Immature natural killer cell (primary cell): ENCODE measurements around the gene BCR. TPM values are rescaled to one million over a fixed set of nuclear protein-coding genes. Genes with fewer than 3 reads are reported as not detected.
"Not testable (repeated sequence)": the region's sequence is repeated elsewhere in the genome, so short reads cannot be mapped to it uniquely, and the experiment has no call there.

Source experiments
- DNase-seq, 3 donors: peaks; one replicate each; pipeline ENCODE4 v3.0.0; 2022; ENCODE audit warnings: mixed read lengths in 1 of 3
- H3K27ac Mint-ChIP-seq, 6 donors: one replicate each; pipeline ENCODE4 v1.8.0; 2020; ENCODE audit warnings: mixed read lengths in 6 of 6, mild to moderate bottlenecking in 5 of 6, inconsistent platforms in 4 of 6, moderate library complexity in 3 of 6
- H3K27me3 Mint-ChIP-seq, 3 donors: one replicate each; pipeline ENCODE4 v1.8.0; 2020 to 2021; ENCODE audit warnings: low read depth in 3 of 3, mild to moderate bottlenecking in 3 of 3, mixed read lengths in 3 of 3, moderate library complexity in 3 of 3, inconsistent platforms in 1 of 3
- H3K36me3 Mint-ChIP-seq, 3 donors: one replicate each; pipeline ENCODE4 v1.8.0; 2020; ENCODE audit warnings: mixed read lengths in 3 of 3, inconsistent platforms in 2 of 3, mild to moderate bottlenecking in 2 of 3
- H3K4me1 Mint-ChIP-seq, 2 donors: one replicate each; pipeline ENCODE4 v1.8.0; 2020; ENCODE audit warnings: inconsistent platforms in 2 of 2, mild to moderate bottlenecking in 2 of 2, mixed read lengths in 2 of 2, moderate library complexity in 1 of 2
- H3K4me3 Mint-ChIP-seq, 5 donors: one replicate each; pipeline ENCODE4 v1.8.0; 2020; ENCODE audit warnings: mild to moderate bottlenecking in 5 of 5, mixed read lengths in 5 of 5, inconsistent platforms in 3 of 5, moderate library complexity in 3 of 5
- H3K9me3 Mint-ChIP-seq, 6 donors: one replicate each; pipeline ENCODE4 v1.8.0; 2020; ENCODE audit warnings: mild to moderate bottlenecking in 6 of 6, mixed read lengths in 6 of 6, inconsistent platforms in 4 of 6, moderate library complexity in 3 of 6
- polyA plus RNA-seq, 3 donors: library from polyadenylated mRNA; unstranded; fragments of 300-500 nt; fragmentation: Illumina TruSeq; gene quantifications; one replicate each; pipeline ENCODE4 v1.2.3, GENCODE V29; 2021

BCR gene
- 10 to 100 TPM in 1 of 3 donors, 1 to 10 TPM in 2; 4.1 to 12.5 (median 5.6) TPM for polyA plus RNA-seq

DNA sequence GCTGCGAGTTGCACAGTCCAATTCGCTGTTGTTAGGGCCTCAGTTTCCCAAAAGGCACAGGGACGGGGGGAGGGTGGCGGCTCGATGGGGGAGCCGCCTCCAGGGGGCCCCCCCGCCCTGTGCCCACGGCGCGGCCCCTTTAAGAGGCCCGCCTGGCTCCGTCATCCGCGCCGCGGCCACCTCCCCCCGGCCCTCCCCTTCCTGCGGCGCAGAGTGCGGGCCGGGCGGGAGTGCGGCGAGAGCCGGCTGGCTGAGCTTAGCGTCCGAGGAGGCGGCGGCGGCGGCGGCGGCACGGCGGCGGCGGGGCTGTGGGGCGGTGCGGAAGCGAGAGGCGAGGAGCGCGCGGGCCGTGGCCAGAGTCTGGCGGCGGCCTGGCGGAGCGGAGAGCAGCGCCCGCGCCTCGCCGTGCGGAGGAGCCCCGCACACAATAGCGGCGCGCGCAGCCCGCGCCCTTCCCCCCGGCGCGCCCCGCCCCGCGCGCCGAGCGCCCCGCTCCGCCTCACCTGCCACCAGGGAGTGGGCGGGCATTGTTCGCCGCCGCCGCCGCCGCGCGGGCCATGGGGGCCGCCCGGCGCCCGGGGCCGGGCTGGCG, at the start of gene BCR:
TSS of gene BCR (plus strand) at position 209 of the 592 bp plus-strand sequence. CDS start 452 bp downstream, outside the sequence.
- H3K27me3 Mint-ChIP-seq, result peaks cover 9 to 25% (median 12%) of the 10 kb centered on the region in 3 donors
- H3K9me3 Mint-ChIP-seq, result peaks cover 0 to 16% (median 11%) of the 10 kb centered on the region in 6 donors
- peak within 1 kb of the TSS; percentile 95 to 97 (median 97) for H3K4me3 Mint-ChIP-seq
- H3K4me1 Mint-ChIP-seq, result peaks cover 53 to 54% of the 10 kb centered on the region in 2 donors
- peak; percentile 72 to 79 (median 79) for DNase-seq
- peaks cover 6 to 17% (median 9%) of the 10 kb centered on the region in 3 donors for H3K36me3 Mint-ChIP-seq
- H3K27ac Mint-ChIP-seq, result peak within 1 kb of the TSS; percentile 80 to 96 (median 92)

GRCh38 chr22:23130697-23131096, 49.6 kb upstream of the BCR start:
- no peaks in the 10 kb centered on the region for H3K9me3 Mint-ChIP-seq
- H3K4me3 Mint-ChIP-seq, result no peak overlapping the region
- H3K27ac Mint-ChIP-seq, result peak overlapping the region in 3 of 6 donors; percentile 42 to 62 (median 58)
- H3K36me3 Mint-ChIP-seq, result no peaks in the 10 kb centered on the region
- H3K4me1 Mint-ChIP-seq, result peaks cover 28 to 30% of the 10 kb centered on the region in 2 donors
- DNase-seq, result no peak
- peaks cover 0 to 6% (median 0%) of the 10 kb centered on the region in 3 donors for H3K27me3 Mint-ChIP-seq

DNA sequence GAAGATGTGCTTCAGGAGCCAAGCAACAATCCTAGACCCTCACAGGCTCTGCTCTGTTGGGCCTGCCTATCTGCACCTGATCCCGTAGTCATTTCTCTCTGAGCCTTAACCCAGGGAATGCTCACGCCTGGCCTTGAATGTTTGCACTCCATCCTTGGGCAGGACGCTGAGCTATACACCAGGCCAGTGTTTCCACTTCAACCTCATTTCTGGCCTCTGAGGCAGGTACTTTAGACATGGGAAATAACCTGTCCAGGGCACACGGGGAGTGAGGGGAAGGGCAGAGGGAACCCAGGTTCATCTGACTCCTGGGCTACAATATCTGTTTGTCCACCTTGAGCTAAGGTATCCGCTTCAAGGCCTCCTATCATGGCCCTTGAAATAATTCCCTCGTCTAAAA, 48.4 kb upstream of the BCR start:
- peaks cover 40 to 42% of the 10 kb centered on the region in 2 donors for H3K4me1 Mint-ChIP-seq
- H3K9me3 Mint-ChIP-seq, result no peaks in the 10 kb centered on the region
- DNase-seq, result no peak
- H3K36me3 Mint-ChIP-seq, result no peaks in the 10 kb centered on the region
- no peak overlapping the region for H3K4me3 Mint-ChIP-seq
- H3K27ac Mint-ChIP-seq, result peak overlapping the region in 1 of 6 donors; percentile 17
- H3K27me3 Mint-ChIP-seq, result peaks cover 0 to 6% (median under 1%) of the 10 kb centered on the region in 3 donors

- H3K4me1 Mint-ChIP-seq, result peaks cover 46 to 48% of the 10 kb centered on the region in 2 donors
- no peak for DNase-seq
- peak overlapping the region in 3 of 6 donors; percentile 17 to 65 (median 40) for H3K27ac Mint-ChIP-seq
These were observed 47.8 kb upstream of the BCR start for GRCh38 chr22:23132376-23133091.

GRCh38 chr22:23133922-23134321, 46.4 kb upstream of the BCR start:
- Mint-ChIP-seq H3K27ac (peak overlapping the region; percentile 29 to 91 (median 70)), H3K27me3 (peaks cover 10 to 13% (median 13%) of the 10 kb centered on the region in 3 donors), H3K4me3 (peak overlapping the region in 1 of 5 donors; percentile 60), H3K4me1 (peaks cover 54 to 56% of the 10 kb centered on the region in 2 donors), H3K36me3 (no peaks in the 10 kb centered on the region), H3K9me3 (no peaks in the 10 kb centered on the region)
- no peak for DNase-seq

More at GRCh38 chr22:23132376-23133091, 47.8 kb upstream of the BCR start:
- Mint-ChIP-seq H3K4me3 (no peak overlapping the region), H3K36me3 (no peaks in the 10 kb centered on the region), H3K9me3 (no peaks in the 10 kb centered on the region), H3K27me3 (peaks cover under 1 to 7% (median 2%) of the 10 kb centered on the region in 3 donors)

DNA sequence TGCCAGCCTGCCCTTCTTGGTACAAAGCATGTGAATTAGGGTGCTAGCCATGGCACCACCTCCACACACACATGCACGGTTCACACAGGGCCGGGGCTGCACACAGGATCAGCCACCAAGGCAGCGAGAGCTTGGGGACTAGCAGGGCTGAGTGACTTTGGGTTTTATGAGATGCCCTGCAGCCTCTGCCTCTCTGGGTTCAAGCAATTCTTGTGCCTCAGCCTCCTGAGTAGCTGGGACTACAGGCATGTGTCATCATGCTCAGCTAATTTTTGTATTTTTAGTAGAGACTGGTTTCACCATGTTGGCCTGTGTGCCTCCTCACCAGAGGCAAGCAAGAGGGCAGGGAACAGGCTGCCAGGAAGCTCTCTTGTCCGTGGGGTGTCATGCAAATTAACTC, 43.3 kb upstream of the BCR start:
- H3K4me3 Mint-ChIP-seq, result peak overlapping the region; percentile 82 to 86 (median 83)
- H3K9me3 Mint-ChIP-seq, H3K36me3 Mint-ChIP-seq: not testable (repeated sequence)
- peaks cover 16 to 24% (median 24%) of the 10 kb centered on the region in 3 donors for H3K27me3 Mint-ChIP-seq
- peak overlapping the region; percentile 98 to 100 (median 99) for H3K27ac Mint-ChIP-seq
- peaks cover 81 to 85% of the 10 kb centered on the region in 2 donors for H3K4me1 Mint-ChIP-seq
- DNase-seq, result peak in 2 of 3 donors; percentile 21

DNA sequence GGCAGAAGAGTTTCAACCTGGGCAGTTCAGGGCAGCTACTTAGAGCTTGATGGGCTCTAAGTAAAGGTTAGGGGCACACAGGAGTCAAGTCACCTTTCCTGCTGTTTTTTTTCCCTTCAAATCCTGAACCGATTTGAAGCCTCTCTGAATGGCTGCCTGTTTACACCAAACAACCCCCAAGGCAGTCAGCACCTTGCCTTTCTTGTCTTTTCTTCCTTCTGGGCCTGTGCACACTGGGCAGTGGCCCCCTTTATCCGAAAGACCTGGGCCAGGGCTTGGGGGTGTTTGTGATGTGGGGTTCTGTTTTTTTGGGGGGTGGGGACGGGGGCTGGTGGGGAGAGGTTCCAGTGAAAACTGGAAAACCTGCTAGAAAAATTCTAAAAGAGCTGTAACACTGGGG, 42.8 kb upstream of the BCR start:
- peaks cover 86 to 90% of the 10 kb centered on the region in 2 donors for H3K4me1 Mint-ChIP-seq
- no peaks in the 10 kb centered on the region for H3K36me3 Mint-ChIP-seq
- no peak for DNase-seq
- H3K27ac Mint-ChIP-seq, result peak overlapping the region; percentile 98 to 100 (median 99)
- H3K9me3 Mint-ChIP-seq, result no peaks in the 10 kb centered on the region
- peaks cover 16 to 28% (median 27%) of the 10 kb centered on the region in 3 donors for H3K27me3 Mint-ChIP-seq
- peak overlapping the region; percentile 82 to 86 (median 83) for H3K4me3 Mint-ChIP-seq

DNA sequence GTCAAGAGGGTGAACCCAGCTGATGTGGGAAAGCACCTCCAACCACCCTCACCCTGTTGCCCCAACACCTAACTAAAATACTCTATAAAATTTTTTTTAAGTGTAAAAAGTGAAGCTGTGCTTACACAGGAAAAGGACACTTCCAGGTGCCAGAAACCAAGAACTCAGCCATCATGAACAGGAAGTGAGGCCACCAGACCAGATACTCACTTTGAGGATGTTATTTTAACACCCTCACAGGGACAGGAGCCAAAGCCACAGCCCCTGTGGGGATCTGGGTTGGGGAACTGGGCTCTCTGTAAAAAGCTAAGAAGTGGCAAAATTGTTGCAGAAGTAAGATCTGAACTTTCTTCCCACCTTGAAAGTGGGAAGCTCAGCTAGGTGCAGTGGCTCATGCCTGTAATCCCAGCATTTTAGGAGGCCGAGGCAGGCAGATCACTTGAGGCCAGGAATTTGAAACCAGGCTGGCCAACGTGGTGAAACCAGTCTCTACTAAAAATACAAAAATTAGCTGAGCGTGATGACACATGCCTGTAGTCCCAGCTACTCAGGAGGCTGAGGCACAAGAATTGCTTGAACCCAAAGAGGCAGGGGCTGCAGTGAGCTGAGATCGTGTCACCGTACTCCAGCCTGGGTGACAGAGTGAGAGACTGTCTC, 42.3 kb upstream of the BCR start:
- DNase-seq, result peak; percentile 92
- Mint-ChIP-seq H3K27me3 (peaks cover 16 to 30% (median 27%) of the 10 kb centered on the region in 3 donors), H3K9me3 (no peaks in the 10 kb centered on the region), H3K4me1 (peaks cover 89 to 95% of the 10 kb centered on the region in 2 donors), H3K36me3 (no peaks in the 10 kb centered on the region), H3K27ac (peak overlapping the region; percentile 98 to 100 (median 99)), H3K4me3 (peak overlapping the region; percentile 82 to 86 (median 83))

- Mint-ChIP-seq H3K27ac (peak overlapping the region; percentile 98 to 100 (median 99)), H3K27me3 (peaks cover 15 to 32% (median 30%) of the 10 kb centered on the region in 3 donors), H3K4me1 (peaks cover 91 to 96% of the 10 kb centered on the region in 2 donors), H3K9me3 (no peaks in the 10 kb centered on the region), H3K36me3 (no peaks in the 10 kb centered on the region), H3K4me3 (peak overlapping the region; percentile 82 to 86 (median 83))
- DNase-seq, result no peak
These were observed 41.5 kb upstream of the BCR start for GRCh38 chr22:23138584-23139435.

DNA sequence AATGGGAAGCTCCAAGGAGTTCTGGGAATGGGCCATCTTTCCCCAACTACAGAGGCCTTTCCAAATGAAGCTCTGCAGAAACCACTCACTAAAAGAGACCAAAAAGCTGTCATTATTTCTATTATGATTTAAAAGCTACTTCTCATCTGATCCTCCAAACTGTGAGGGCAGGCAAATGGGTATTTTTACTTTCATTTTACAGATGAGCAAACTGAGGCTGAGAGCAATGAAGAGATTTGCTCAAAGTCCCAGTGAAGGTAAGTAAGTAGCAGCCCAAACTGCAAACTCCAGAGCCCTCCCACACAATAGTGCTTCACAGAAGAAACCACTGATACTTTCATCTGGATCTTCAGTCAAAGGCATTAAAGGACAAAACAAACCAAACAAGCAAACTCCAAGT, 39.9 kb upstream of the BCR start:
- Mint-ChIP-seq H3K4me1 (peaks cover 94 to 100% of the 10 kb centered on the region in 2 donors), H3K36me3 (no peaks in the 10 kb centered on the region), H3K27ac (peak overlapping the region; percentile 57 to 99 (median 92)), H3K9me3 (no peaks in the 10 kb centered on the region), H3K4me3 (peak overlapping the region in 2 of 5 donors; percentile 36 to 41), H3K27me3 (peaks cover 19 to 40% (median 38%) of the 10 kb centered on the region in 3 donors)
- no peak for DNase-seq

DNA sequence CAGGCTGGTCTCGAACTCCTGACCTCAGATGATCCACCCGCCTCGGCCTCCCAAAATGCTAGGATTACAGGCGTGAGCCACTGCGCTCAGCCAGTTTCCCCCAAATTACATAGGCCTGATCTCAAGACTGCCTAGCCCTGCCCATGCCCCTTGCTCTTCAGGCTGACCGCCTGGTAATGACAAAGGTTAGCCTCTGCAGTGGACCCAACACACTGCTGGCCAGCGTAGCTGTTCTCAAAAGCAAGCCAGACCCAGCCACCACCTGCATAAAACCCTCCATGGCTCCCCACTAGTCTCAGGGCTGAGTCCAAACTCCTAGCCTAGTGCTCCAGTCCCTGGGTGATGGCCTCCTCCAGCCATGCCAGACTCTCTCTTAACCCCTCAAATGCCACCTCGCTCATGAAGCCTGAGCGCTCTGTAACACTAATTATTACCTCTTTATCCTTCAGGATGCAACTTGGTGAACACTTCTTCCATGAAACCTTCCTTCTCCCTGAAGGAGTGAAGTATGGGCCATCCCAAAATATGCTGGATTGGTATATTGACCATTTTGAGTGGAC, 37.7 kb upstream of the BCR start:
- H3K9me3 Mint-ChIP-seq, result no peaks in the 10 kb centered on the region
- H3K27ac Mint-ChIP-seq, result peak overlapping the region; percentile 91 to 99 (median 96)
- H3K27me3 Mint-ChIP-seq, result peaks cover 17 to 48% (median 43%) of the 10 kb centered on the region in 3 donors
- DNase-seq, result no peak
- H3K4me3 Mint-ChIP-seq, result peak overlapping the region; percentile 74 to 85 (median 81)
- H3K36me3 Mint-ChIP-seq, result no peaks in the 10 kb centered on the region
- peaks cover 78 to 89% of the 10 kb centered on the region in 2 donors for H3K4me1 Mint-ChIP-seq

- peaks cover 73 to 87% of the 10 kb centered on the region in 2 donors for H3K4me1 Mint-ChIP-seq
- peaks cover 13 to 43% (median 38%) of the 10 kb centered on the region in 3 donors for H3K27me3 Mint-ChIP-seq
- no peak for DNase-seq
- no peaks in the 10 kb centered on the region for H3K9me3 Mint-ChIP-seq
- H3K27ac Mint-ChIP-seq, result peak overlapping the region; percentile 91 to 99 (median 96)
- no peaks in the 10 kb centered on the region for H3K36me3 Mint-ChIP-seq
- peak overlapping the region; percentile 74 to 85 (median 81) for H3K4me3 Mint-ChIP-seq
These were observed 37.2 kb upstream of the BCR start for GRCh38 chr22:23143119-23143518.
